ENCODE measurements around the gene AVL9. TPM values are rescaled to one million over a fixed set of nuclear protein-coding genes. Genes with fewer than 3 reads are reported as not detected.
"Not testable (repeated sequence)": the region's sequence is repeated elsewhere in the genome, so short reads cannot be mapped to it uniquely, and the experiment has no call there.

Gene AVL9
- total RNA-seq, 2 experiments from 2014 or later: 35.9 to 42.2 TPM

DNA sequence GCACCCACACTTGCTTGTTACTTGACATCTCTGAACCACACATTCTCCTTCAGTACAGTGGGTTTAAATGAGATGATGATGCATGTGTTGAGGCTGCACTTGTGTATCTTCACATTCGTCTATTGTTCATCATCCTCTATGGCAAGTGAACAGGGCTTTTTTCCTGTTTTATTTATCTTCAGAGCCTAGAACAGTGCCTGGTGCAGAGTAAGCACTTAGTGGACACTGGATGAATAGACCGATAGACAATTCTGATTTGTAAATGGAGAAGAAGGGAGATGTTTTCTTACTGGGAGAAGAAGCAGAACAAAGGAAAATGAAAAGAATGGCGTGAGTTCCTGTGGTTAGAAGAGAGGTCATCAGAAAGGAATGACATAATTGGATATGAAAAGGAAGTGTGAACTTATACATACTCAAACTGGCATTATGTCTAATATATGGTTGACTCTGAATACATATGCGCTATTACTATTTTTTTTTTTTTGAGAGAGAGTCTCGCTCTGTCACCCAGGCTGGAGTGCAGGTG lies 99.7 kb downstream of the AVL9 start:
- no peaks in the 10 kb centered on the region for H3K4me1 Mint-ChIP-seq
- ATAC-seq (ENCODE audit: low read depth) (no peak), DNase-seq (no peak)
- peaks cover 3% of the 10 kb centered on the region for H3K9me3 Mint-ChIP-seq
- no peak overlapping the region for H3K4me3 Mint-ChIP-seq
- H3K27me3 Mint-ChIP-seq: peaks cover 10% of the 10 kb centered on the region
- POLR2A ChIA-PET: no interaction called here
- H3K36me3 Mint-ChIP-seq: no peaks in the 10 kb centered on the region
- H3K27ac Mint-ChIP-seq: no peak overlapping the region

- H3K4me3 Mint-ChIP-seq; H3K9me3 Mint-ChIP-seq; ATAC-seq (ENCODE audit: low read depth); DNase-seq; H3K4me1 Mint-ChIP-seq; H3K27ac Mint-ChIP-seq; POLR2A ChIA-PET; H3K36me3 Mint-ChIP-seq; H3K27me3 Mint-ChIP-seq: not testable (repeated sequence)
These were observed 105.9 kb downstream of the AVL9 start for GRCh38 chr7:32601196-32601595.

- H3K9me3 Mint-ChIP-seq: peaks cover 9% of the 10 kb centered on the region
- H3K4me1 Mint-ChIP-seq: no peaks in the 10 kb centered on the region
- H3K36me3 Mint-ChIP-seq: peaks cover 3% of the 10 kb centered on the region
- H3K4me3 Mint-ChIP-seq: no peak overlapping the region
- POLR2A ChIA-PET: no interaction called here
- no peak overlapping the region for H3K27ac Mint-ChIP-seq
- no peak for ATAC-seq (ENCODE audit: low read depth)
- no peak for DNase-seq
- peaks cover 4% of the 10 kb centered on the region for H3K27me3 Mint-ChIP-seq
These were observed 107.2 kb downstream of the AVL9 start for GRCh38 chr7:32602470-32602869.

DNA sequence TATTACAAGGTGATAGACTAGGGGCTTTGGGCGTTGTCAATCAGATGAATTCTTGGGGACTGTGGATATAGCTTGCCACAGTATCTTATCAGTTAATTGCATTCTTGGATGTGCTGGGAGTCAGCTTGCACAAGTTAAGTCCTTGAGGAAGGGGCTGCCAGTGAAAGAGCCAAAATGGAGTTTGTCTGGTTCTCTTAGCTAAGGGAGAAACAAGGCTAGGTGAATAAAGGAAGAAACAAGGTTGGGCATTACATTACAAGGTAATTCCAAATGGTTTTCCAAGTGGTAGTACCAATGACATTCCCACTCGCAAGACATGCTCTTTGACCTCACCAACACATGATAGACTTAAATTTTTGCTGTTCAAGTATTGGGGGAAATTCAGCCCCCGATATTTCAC lies 108.2 kb downstream of the AVL9 start:
- H3K27ac Mint-ChIP-seq; ATAC-seq (ENCODE audit: low read depth); H3K9me3 Mint-ChIP-seq; DNase-seq; H3K36me3 Mint-ChIP-seq; H3K27me3 Mint-ChIP-seq; H3K4me1 Mint-ChIP-seq; POLR2A ChIA-PET; H3K4me3 Mint-ChIP-seq: not testable (repeated sequence)

- POLR2A ChIA-PET; H3K9me3 Mint-ChIP-seq; DNase-seq; ATAC-seq (ENCODE audit: low read depth); H3K27ac Mint-ChIP-seq; H3K27me3 Mint-ChIP-seq; H3K4me3 Mint-ChIP-seq; H3K4me1 Mint-ChIP-seq; H3K36me3 Mint-ChIP-seq: not testable (repeated sequence)
These were observed 108.8 kb downstream of the AVL9 start for GRCh38 chr7:32604047-32604446.

DNA sequence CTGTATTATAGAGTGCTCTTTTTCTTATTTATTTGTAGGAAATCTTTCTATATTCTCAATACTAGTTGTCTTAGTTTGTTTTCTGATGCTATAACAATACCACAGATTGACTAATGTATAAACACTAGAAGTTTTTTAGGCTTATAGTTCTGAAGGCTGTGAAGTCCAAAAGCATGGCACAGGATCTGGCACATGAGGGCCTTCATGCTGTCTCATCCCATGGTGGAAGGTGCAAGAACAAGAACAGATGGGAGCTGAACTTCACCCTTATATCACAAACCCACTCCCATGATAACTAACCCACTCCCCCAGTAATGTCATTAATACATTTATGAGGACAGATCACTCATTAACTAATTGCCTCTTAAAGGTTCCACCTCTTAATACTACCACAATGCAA lies 109.7 kb downstream of the AVL9 start:
- DNase-seq: no peak
- no peak for ATAC-seq (ENCODE audit: low read depth)
- Mint-ChIP-seq H3K9me3 (peaks cover 6% of the 10 kb centered on the region), H3K36me3 (peaks cover 3% of the 10 kb centered on the region), H3K27me3 (no peaks in the 10 kb centered on the region), H3K4me1 (no peaks in the 10 kb centered on the region), H3K4me3 (no peak overlapping the region), H3K27ac (no peak overlapping the region)
- POLR2A ChIA-PET: no interaction called here

DNA sequence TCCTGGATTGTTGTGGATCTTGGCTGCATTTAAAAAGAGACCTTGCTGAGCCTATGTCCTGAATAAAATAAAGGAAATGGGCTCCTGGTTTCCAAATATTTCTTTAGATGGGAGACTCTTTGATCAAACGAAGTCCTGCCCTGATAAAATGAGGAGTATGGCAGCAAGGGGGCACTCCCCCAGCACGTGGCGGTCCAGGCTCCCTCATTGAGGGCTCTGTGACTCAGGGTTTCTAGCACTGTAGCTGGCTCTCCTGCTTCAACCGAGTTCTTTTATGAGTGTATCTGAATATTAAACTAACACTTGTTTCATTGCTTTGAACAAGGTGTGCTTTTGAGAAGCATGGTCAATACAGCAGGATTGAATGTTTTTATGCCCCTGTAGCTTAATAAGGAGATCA lies 114.2 kb downstream of the AVL9 start:
- peaks cover 2% of the 10 kb centered on the region for H3K36me3 Mint-ChIP-seq
- H3K27ac Mint-ChIP-seq: no peak overlapping the region
- no peaks in the 10 kb centered on the region for H3K27me3 Mint-ChIP-seq
- POLR2A ChIA-PET: no interaction called here
- no peaks in the 10 kb centered on the region for H3K4me1 Mint-ChIP-seq
- H3K4me3 Mint-ChIP-seq: no peak overlapping the region
- H3K9me3 Mint-ChIP-seq: peaks cover 3% of the 10 kb centered on the region
- DNase-seq (no peak), ATAC-seq (ENCODE audit: low read depth) (no peak)

GRCh38 chr7:32611201-32612099 lies 116.2 kb downstream of the AVL9 start:
- Mint-ChIP-seq H3K9me3 (no peaks in the 10 kb centered on the region), H3K4me1 (no peaks in the 10 kb centered on the region), H3K4me3 (no peak overlapping the region), H3K36me3 (no peaks in the 10 kb centered on the region), H3K27me3 (no peaks in the 10 kb centered on the region), H3K27ac (no peak overlapping the region)
- DNase-seq (no peak), ATAC-seq (ENCODE audit: low read depth) (no peak)
- POLR2A ChIA-PET: no interaction called here

GRCh38 chr7:32616625-32617024 lies 121.3 kb downstream of the AVL9 start:
- Mint-ChIP-seq H3K36me3 (no peaks in the 10 kb centered on the region), H3K4me3 (no peak overlapping the region), H3K27me3 (peaks cover 10% of the 10 kb centered on the region), H3K4me1 (no peaks in the 10 kb centered on the region), H3K9me3 (no peaks in the 10 kb centered on the region), H3K27ac (no peak overlapping the region)
- DNase-seq (no peak), ATAC-seq (ENCODE audit: low read depth) (no peak)
- POLR2A ChIA-PET: no interaction called here

GRCh38 chr7:32618470-32618869 lies 123.2 kb downstream of the AVL9 start:
- no peaks in the 10 kb centered on the region for H3K36me3 Mint-ChIP-seq
- ATAC-seq (ENCODE audit: low read depth) (no peak), DNase-seq (no peak)
- POLR2A ChIA-PET: no interaction called here
- no peaks in the 10 kb centered on the region for H3K9me3 Mint-ChIP-seq
- no peak overlapping the region for H3K4me3 Mint-ChIP-seq
- H3K27me3 Mint-ChIP-seq: peaks cover 10% of the 10 kb centered on the region
- no peaks in the 10 kb centered on the region for H3K4me1 Mint-ChIP-seq
- no peak overlapping the region for H3K27ac Mint-ChIP-seq

DNA sequence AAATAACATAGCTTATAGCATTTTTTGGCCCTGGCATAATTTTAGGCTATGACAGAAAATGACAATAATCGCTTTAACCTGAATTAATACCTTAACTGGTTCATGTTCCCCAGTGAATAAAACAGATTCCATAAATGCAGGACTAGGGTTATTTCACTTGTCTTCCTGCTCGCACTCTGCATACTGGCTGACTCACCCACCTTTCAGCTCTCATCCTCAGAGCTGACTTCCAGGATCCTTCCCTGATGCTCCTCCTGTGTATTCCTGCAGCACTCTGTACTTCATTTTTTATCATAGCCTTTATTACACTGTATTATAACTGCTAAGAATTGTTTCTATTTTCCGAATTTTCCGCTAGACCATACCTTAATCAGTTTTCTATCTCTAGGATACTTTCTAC lies 123.7 kb downstream of the AVL9 start:
- no peaks in the 10 kb centered on the region for H3K9me3 Mint-ChIP-seq
- ATAC-seq (ENCODE audit: low read depth) (no peak), DNase-seq (no peak)
- H3K4me1 Mint-ChIP-seq: no peaks in the 10 kb centered on the region
- POLR2A ChIA-PET: no interaction called here
- H3K4me3 Mint-ChIP-seq: no peak overlapping the region
- no peak overlapping the region for H3K27ac Mint-ChIP-seq
- H3K27me3 Mint-ChIP-seq: peaks cover 10% of the 10 kb centered on the region
- H3K36me3 Mint-ChIP-seq: no peaks in the 10 kb centered on the region

DNA sequence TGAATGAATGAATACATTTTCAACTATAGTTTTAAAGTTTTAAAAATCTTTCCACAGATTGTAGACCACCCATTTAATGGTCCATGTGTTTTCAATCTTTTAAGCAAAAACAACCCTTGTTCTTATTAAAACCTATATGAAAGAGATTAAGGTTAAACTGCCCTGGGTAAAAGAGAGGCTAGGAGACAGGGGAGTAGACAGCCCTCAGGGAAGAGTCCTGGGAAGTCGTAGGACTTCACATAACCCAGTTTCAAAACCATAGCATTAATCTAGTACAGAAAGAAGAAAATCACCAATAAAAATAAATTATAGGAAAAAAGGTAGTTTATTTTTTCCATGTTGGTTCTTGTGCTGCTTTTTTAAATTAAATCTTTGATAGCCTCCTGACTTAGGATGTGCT lies 124.1 kb downstream of the AVL9 start:
- DNase-seq; H3K9me3 Mint-ChIP-seq; H3K4me1 Mint-ChIP-seq; H3K27ac Mint-ChIP-seq; ATAC-seq (ENCODE audit: low read depth); H3K36me3 Mint-ChIP-seq; H3K4me3 Mint-ChIP-seq; POLR2A ChIA-PET; H3K27me3 Mint-ChIP-seq: not testable (repeated sequence)

GRCh38 chr7:32631021-32631420 lies 135.7 kb downstream of the AVL9 start:
- Mint-ChIP-seq H3K9me3 (no peaks in the 10 kb centered on the region), H3K4me1 (peaks cover 1% of the 10 kb centered on the region), H3K4me3 (no peak overlapping the region), H3K36me3 (no peaks in the 10 kb centered on the region), H3K27me3 (no peaks in the 10 kb centered on the region), H3K27ac (no peak overlapping the region)
- DNase-seq (no peak), ATAC-seq (ENCODE audit: low read depth) (no peak)
- POLR2A ChIA-PET: no interaction called here

DNA sequence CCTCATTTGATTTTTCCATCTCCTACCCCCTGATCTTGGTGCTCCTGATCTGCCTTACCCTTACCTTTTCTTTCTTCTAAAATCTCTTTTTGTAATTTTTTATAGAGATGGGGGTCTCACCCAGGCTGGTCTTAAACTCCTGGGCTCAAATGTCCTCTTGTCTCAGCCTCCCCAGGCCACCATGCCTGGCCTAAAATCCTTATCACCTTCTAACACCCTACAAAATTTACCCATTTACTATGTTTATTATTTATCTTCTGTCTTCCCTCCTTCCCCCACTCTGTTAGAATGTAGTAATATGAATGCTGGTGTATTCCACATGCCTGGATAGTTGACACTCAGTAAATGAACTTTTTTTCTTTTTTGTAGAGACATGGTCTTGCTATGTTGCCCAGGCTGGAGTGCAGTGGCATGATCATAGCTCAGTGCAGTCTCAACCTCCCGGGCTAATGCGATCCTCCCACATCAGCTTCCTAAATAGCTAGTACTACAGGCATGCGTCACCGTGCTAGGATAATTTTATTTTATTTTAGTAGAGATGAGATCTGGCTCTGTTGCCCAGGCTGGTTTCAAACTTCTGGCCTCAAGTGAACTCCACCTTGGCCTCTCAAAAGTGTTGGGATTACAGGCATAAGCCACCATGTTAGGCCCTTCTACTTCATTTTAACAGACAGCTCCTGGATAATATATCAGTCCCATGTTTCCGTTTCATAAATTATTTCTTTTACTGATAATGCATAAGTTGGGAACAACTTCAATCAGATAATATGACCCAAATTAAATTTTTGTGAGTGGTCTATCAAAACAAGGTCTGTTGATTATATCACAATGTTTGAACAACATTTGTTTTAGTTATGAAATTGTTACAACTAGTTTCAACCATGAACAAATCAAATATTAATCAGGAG lies 136.6 kb downstream of the AVL9 start:
- H3K9me3 Mint-ChIP-seq; H3K4me1 Mint-ChIP-seq; ATAC-seq (ENCODE audit: low read depth); H3K27ac Mint-ChIP-seq; DNase-seq; H3K36me3 Mint-ChIP-seq; H3K27me3 Mint-ChIP-seq; POLR2A ChIA-PET; H3K4me3 Mint-ChIP-seq: not testable (repeated sequence)
